Trophoblast cell (in vitro differentiated cells and primary cell): Measurements from ENCODE around the gene USP34.

Source experiments
- DNase-seq, 2 donors: peaks; one replicate each; pipeline ENCODE4 v3.0.0-alpha.2; 2016
- H2AFZ ChIP-seq: 2 replicates; pipeline ENCODE4 v1.6.1; 2013; ENCODE audit warnings: low read length, moderate library complexity, mild to moderate bottlenecking; ENCODE audit not compliant: insufficient read depth, poor library complexity
- H2AK5ac ChIP-seq: 2 replicates; pipeline ENCODE4 v1.6.1; 2013; ENCODE audit warnings: mild to moderate bottlenecking, low read length
- H2BK120ac ChIP-seq: 2 replicates; pipeline ENCODE4 v1.6.1; 2013; ENCODE audit warnings: low read length, mild to moderate bottlenecking, moderate library complexity; ENCODE audit not compliant: insufficient read depth, poor library complexity
- H2BK12ac ChIP-seq: 2 replicates; pipeline ENCODE4 v1.6.1; 2013; ENCODE audit warnings: mild to moderate bottlenecking, low read length, moderate library complexity
- H2BK5ac ChIP-seq: 2 replicates; pipeline ENCODE4 v1.6.1; 2013; ENCODE audit warnings: low read length, low read depth, moderate library complexity, mild to moderate bottlenecking; ENCODE audit not compliant: poor library complexity
- H3K14ac ChIP-seq: 2 replicates; pipeline ENCODE4 v1.6.1; 2013; ENCODE audit warnings: mild to moderate bottlenecking, low read length
- H3K18ac ChIP-seq: 2 replicates; pipeline ENCODE4 v1.6.1; 2013; ENCODE audit warnings: mild to moderate bottlenecking, low read length
- H3K23ac ChIP-seq: 2 replicates; pipeline ENCODE4 v1.6.1; 2013; ENCODE audit warnings: low read length
- H3K27ac ChIP-seq: 2 replicates; pipeline ENCODE4 v1.5.1; 2013; ENCODE audit warnings: low read depth, mild to moderate bottlenecking, inconsistent platforms, low read length, moderate library complexity
- H3K27me3 ChIP-seq: 2 replicates; pipeline ENCODE4 v1.6.1; 2013; ENCODE audit warnings: inconsistent platforms, mild to moderate bottlenecking, low read length, moderate library complexity; ENCODE audit not compliant: insufficient read depth
- H3K36me3 ChIP-seq, 2 experiments: 1 replicate in 1 of 2; 2 replicates in 1 of 2; pipeline ENCODE4 v1.6.1; 2013; ENCODE audit warnings: low read length in 2 of 2, mild to moderate bottlenecking in 2 of 2, moderate library complexity in 1 of 2; ENCODE audit not compliant: insufficient read depth in 2 of 2, control insufficient read depth in 1 of 2
- H3K4ac ChIP-seq: 2 replicates; pipeline ENCODE4 v1.6.1; 2013; ENCODE audit warnings: low read depth, mild to moderate bottlenecking, low read length, moderate library complexity
- H3K4me1 ChIP-seq, 2 experiments: 1 replicate in 1 of 2; 2 replicates in 1 of 2; pipeline ENCODE4 v1.6.1; 2013; ENCODE audit warnings: low read length in 2 of 2, mild to moderate bottlenecking in 2 of 2, moderate library complexity in 1 of 2; ENCODE audit not compliant: insufficient read depth in 2 of 2, control insufficient read depth in 1 of 2
- H3K4me2 ChIP-seq: 2 replicates; pipeline ENCODE4 v1.6.1; 2013; ENCODE audit warnings: inconsistent platforms, mild to moderate bottlenecking, low read length, moderate library complexity
- H3K4me3 ChIP-seq: 2 replicates; pipeline ENCODE4 v1.5.1; 2013; ENCODE audit warnings: mild to moderate bottlenecking, low read depth, low read length, inconsistent platforms
- H3K79me1 ChIP-seq: one replicate; pipeline ENCODE4 v1.6.1; 2013; ENCODE audit warnings: low read length
- H3K79me2 ChIP-seq: 2 replicates; pipeline ENCODE4 v1.6.1; 2013; ENCODE audit warnings: low read length, mild to moderate bottlenecking; ENCODE audit not compliant: control insufficient read depth, insufficient read depth, poor library complexity
- H3K9ac ChIP-seq: 2 replicates; pipeline ENCODE4 v1.6.1; 2013; ENCODE audit warnings: mild to moderate bottlenecking, low read length
- H3K9me3 ChIP-seq: 2 replicates; pipeline ENCODE4 v1.6.1; 2013; ENCODE audit warnings: low read depth, mild to moderate bottlenecking, control low read depth, inconsistent platforms, low read length; ENCODE audit not compliant: insufficient read depth
- H4K12ac ChIP-seq: 2 replicates; pipeline ENCODE4 v1.6.1; 2013; ENCODE audit warnings: low read depth, mild to moderate bottlenecking, low read length, moderate library complexity
- H4K8ac ChIP-seq: 2 replicates; pipeline ENCODE4 v1.6.1; 2013; ENCODE audit warnings: low read depth, mild to moderate bottlenecking, low read length, moderate library complexity
- H4K91ac ChIP-seq: one replicate; pipeline ENCODE4 v1.6.1; 2013; ENCODE audit warnings: low read depth, mild to moderate bottlenecking, low read length, moderate library complexity
- WGBS: extraction: QIAGEN DNeasy Blood & Tissue Kit; methylation state at CpG from one replicate; pipeline ENCODE4 v1.1.7; 2013; ENCODE audit warnings: missing lambda C conversion rate; ENCODE audit not compliant: insufficient read length, insufficient coverage; ENCODE audit errors: extremely low coverage; 5-methylcytosine and 5-hydroxymethylcytosine counted together

USP34 gene

GRCh38 chr2:61377046-61377445 is 93.8 kb downstream of the USP34 start:
- Histone ChIP-seq H3K27ac (no peak overlapping the region), H3K4ac (no peak overlapping the region), H3K9me3 (no peaks in the 10 kb centered on the region), H4K91ac (no peak overlapping the region), H2AK5ac (no peak overlapping the region), H2BK12ac (no peak overlapping the region), H3K4me1 (no peaks in the 10 kb centered on the region), H3K27me3 (no peaks in the 10 kb centered on the region), H4K8ac (no peak overlapping the region), H3K23ac (no peak overlapping the region), H2AFZ (no peak overlapping the region), H3K79me1 (no peaks in the 10 kb centered on the region), H3K9ac (no peak overlapping the region), H3K4me3 (no peak overlapping the region), H2BK120ac (no peak overlapping the region), H3K36me3 (peaks cover 23 to 27% of the 10 kb centered on the region in 2 experiments), H3K79me2 (no peaks in the 10 kb centered on the region), H4K12ac (no peak overlapping the region), H2BK5ac (no peak overlapping the region), H3K4me2 (no peak overlapping the region), H3K18ac (no peak overlapping the region), H3K14ac (no peak overlapping the region)
- no peak for DNase-seq
- WGBS = no CpG with 5 or more reads among the region's 1 CpG

- H3K9ac ChIP-seq = no peak overlapping the region
These were observed 94.7 kb downstream of the USP34 start for GRCh38 chr2:61376211-61376610.

GRCh38 chr2:61371027-61371426 is 99.9 kb downstream of the USP34 start:
- no peak overlapping the region for H4K12ac ChIP-seq
- H3K4me3 ChIP-seq = no peak overlapping the region
- no peak overlapping the region for H2AK5ac ChIP-seq
- H3K36me3 ChIP-seq = peaks cover 14 to 20% of the 10 kb centered on the region in 2 experiments
- no peaks in the 10 kb centered on the region for H3K4me1 ChIP-seq
- no peak overlapping the region for H2BK120ac ChIP-seq
- DNase-seq = no peak
- no peak overlapping the region for H3K23ac ChIP-seq
- H3K27ac ChIP-seq = no peak overlapping the region
- H3K4ac ChIP-seq = no peak overlapping the region
- H4K8ac ChIP-seq = no peak overlapping the region
- no peak overlapping the region for H2BK12ac ChIP-seq
- H3K18ac ChIP-seq = no peak overlapping the region
- no peak overlapping the region for H2AFZ ChIP-seq
- H4K91ac ChIP-seq = no peak overlapping the region
- H2BK5ac ChIP-seq = no peak overlapping the region
- H3K79me1 ChIP-seq = no peaks in the 10 kb centered on the region
- no peaks in the 10 kb centered on the region for H3K27me3 ChIP-seq
- no peak overlapping the region for H3K9ac ChIP-seq
- H3K14ac ChIP-seq = no peak overlapping the region
- no peaks in the 10 kb centered on the region for H3K79me2 ChIP-seq
- no peaks in the 10 kb centered on the region for H3K9me3 ChIP-seq
- no peak overlapping the region for H3K4me2 ChIP-seq

More at GRCh38 chr2:61376211-61376610, 94.7 kb downstream of the USP34 start:
- Histone ChIP-seq H3K36me3 (peaks cover 20 to 24% of the 10 kb centered on the region in 2 experiments), H3K27ac (no peak overlapping the region), H4K8ac (no peak overlapping the region), H3K4me1 (no peaks in the 10 kb centered on the region), H3K9me3 (no peaks in the 10 kb centered on the region), H3K4me3 (no peak overlapping the region), H2BK5ac (no peak overlapping the region), H4K12ac (no peak overlapping the region), H3K79me1 (no peaks in the 10 kb centered on the region), H2BK12ac (no peak overlapping the region), H3K23ac (no peak overlapping the region), H4K91ac (no peak overlapping the region), H2AFZ (no peak overlapping the region), H3K4ac (no peak overlapping the region), H2BK120ac (no peak overlapping the region), H2AK5ac (no peak overlapping the region), H3K4me2 (no peak overlapping the region), H3K79me2 (no peaks in the 10 kb centered on the region), H3K18ac (no peak overlapping the region), H3K14ac (no peak overlapping the region), H3K27me3 (no peaks in the 10 kb centered on the region)
- no CpG with 5 or more reads among the region's 4 CpGs for WGBS
- DNase-seq = no peak

GRCh38 chr2:61368687-61369665 is 101.9 kb downstream of the USP34 start:
- DNase-seq = peak; percentile 40 to 67
- Histone ChIP-seq H3K27ac (no peak overlapping the region), H4K12ac (no peak overlapping the region), H2BK12ac (no peak overlapping the region), H2AK5ac (no peak overlapping the region), H3K4ac (no peak overlapping the region), H3K4me2 (no peak overlapping the region), H3K79me1 (no peaks in the 10 kb centered on the region), H3K14ac (no peak overlapping the region), H2BK5ac (no peak overlapping the region), H3K9me3 (no peaks in the 10 kb centered on the region), H3K36me3 (peaks cover 13 to 15% of the 10 kb centered on the region in 2 experiments), H3K4me3 (no peak overlapping the region), H3K9ac (no peak overlapping the region), H3K18ac (no peak overlapping the region), H2AFZ (no peak overlapping the region), H3K23ac (no peak overlapping the region), H3K27me3 (no peaks in the 10 kb centered on the region), H3K79me2 (no peaks in the 10 kb centered on the region), H3K4me1 (no peaks in the 10 kb centered on the region), H2BK120ac (no peak overlapping the region), H4K91ac (no peak overlapping the region), H4K8ac (no peak overlapping the region)
- WGBS = no CpG with 5 or more reads among the region's 14 CpGs
